HepG2 (cell line): ENCODE results near the gene ERC1. TPM values are rescaled to one million over a fixed set of nuclear protein-coding genes. Genes with fewer than 3 reads are reported as not detected.
A peak's percentile ranks its signal among the peaks of the same experiment; 100 is the strongest.

Experiments used
- CAMTA2 ChIP-seq: sonication (generic); formaldehyde crosslinking; IDR thresholded peaks from 2 replicates; pipeline ENCODE4 v1.4.0; 2020; ENCODE audit warnings: mild to moderate bottlenecking, missing genetic modification reagents, borderline replicate concordance
- ELF3 ChIP-seq: IDR thresholded peaks from 2 replicates; pipeline ENCODE4 v1.6.1; 2016; ENCODE audit warnings: missing genetic modification reagents, missing compliant biosample characterization
- ETV5 ChIP-seq: IDR thresholded peaks from 2 replicates; pipeline ENCODE4 v1.6.1; 2018; ENCODE audit warnings: missing biosample characterization, missing genetic modification reagents, inconsistent platforms, borderline replicate concordance
- HNF1A ChIP-seq, 2 experiments: sonication (generic) in 1 of 2; formaldehyde crosslinking in 1 of 2; IDR thresholded peaks; 2 replicates each; pipeline versions ENCODE4 v1.4.0 to v1.6.1; 2016 to 2020; ENCODE audit warnings: borderline replicate concordance in 1 of 2, low read depth in 1 of 2, mild to moderate bottlenecking in 1 of 2, missing genetic modification reagents in 1 of 2
- JUND ChIP-seq: sonication (generic); formaldehyde crosslinking; IDR thresholded peaks from 2 replicates; pipeline ENCODE4 v1.8.0; 2022; ENCODE audit warnings: mild to moderate bottlenecking, missing genetic modification reagents
- ZBTB3 ChIP-seq: sonication (generic); formaldehyde crosslinking; IDR thresholded peaks from 2 replicates; pipeline ENCODE4 v1.4.0; 2020; ENCODE audit warnings: low read depth, mild to moderate bottlenecking, moderate library complexity, missing genetic modification reagents, borderline replicate concordance
- ZBTB43 ChIP-seq: sonication (generic); formaldehyde crosslinking; conservative IDR thresholded peaks from 2 replicates; pipeline ENCODE4 v1.4.0; 2020; ENCODE audit warnings: missing genetic modification reagents
- ZNF263 ChIP-seq: sonication (generic); formaldehyde crosslinking; IDR thresholded peaks from 2 replicates; pipeline ENCODE4 v1.4.0; 2020; ENCODE audit warnings: missing genetic modification reagents
- ZNF367 ChIP-seq: sonication (generic); formaldehyde crosslinking; IDR thresholded peaks from 2 replicates; pipeline ENCODE4 v1.4.0; 2020; ENCODE audit warnings: missing genetic modification reagents, borderline replicate concordance
- ZNF552 ChIP-seq: sonication (generic); formaldehyde crosslinking; IDR thresholded peaks from 2 replicates; pipeline ENCODE4 v1.9.0; 2022; ENCODE audit warnings: missing genetic modification reagents, mild to moderate bottlenecking, borderline replicate concordance
- ZNF740 ChIP-seq: sonication (generic); formaldehyde crosslinking; IDR thresholded peaks from 2 replicates; pipeline ENCODE4 v1.4.0; 2020; ENCODE audit warnings: missing genetic modification reagents
- polyA plus RNA-seq, 8 experiments: library from polyadenylated mRNA; depleted of rRNA in 3 of 8; stranded (reverse) in 7 of 8; unstranded in 1 of 8; fragments of >200 nt; fragmentation: Illumina TruSeq in 4 of 8; extraction: Trizol in 4 of 8; gene quantifications; 2 replicates each; pipeline versions ENCODE4 v1.2.1 to v1.2.3, GENCODE V29; 2011 to 2016; ENCODE audit warnings: low read depth in 4 of 8, missing spikeins in 1 of 8, mixed read lengths in 1 of 8; ENCODE audit not compliant: insufficient read depth in 1 of 8
- total RNA-seq, 5 experiments: library from RNA; depleted of rRNA; stranded (reverse); fragments of >200 nt; fragmentation: Illumina TruSeq; extraction: Trizol; gene quantifications; 2 replicates each; pipeline ENCODE4 v1.2.3, GENCODE V29; 2016; ENCODE audit warnings: low read depth in 1 of 5
- TF ChIP-seq, protein P1 (sequence below): IDR thresholded peaks from 2 replicates; pipeline ENCODE4 v1.6.1; 2016; ENCODE audit warnings: low read depth, missing genetic modification reagents, missing compliant biosample characterization
- TF ChIP-seq, protein P2 (sequence below): sonication (generic); formaldehyde crosslinking; IDR thresholded peaks from 2 replicates; pipeline ENCODE4 v1.9.0; 2021; ENCODE audit warnings: missing genetic modification reagents, mild to moderate bottlenecking, borderline replicate concordance

ERC1 gene
- total and polyA plus RNA-seq, 2 of the 13 experiments (the other 11 are each of a cell fraction or from before 2014, with no cell fraction given) = 6.1 to 12.4 TPM

DNA sequence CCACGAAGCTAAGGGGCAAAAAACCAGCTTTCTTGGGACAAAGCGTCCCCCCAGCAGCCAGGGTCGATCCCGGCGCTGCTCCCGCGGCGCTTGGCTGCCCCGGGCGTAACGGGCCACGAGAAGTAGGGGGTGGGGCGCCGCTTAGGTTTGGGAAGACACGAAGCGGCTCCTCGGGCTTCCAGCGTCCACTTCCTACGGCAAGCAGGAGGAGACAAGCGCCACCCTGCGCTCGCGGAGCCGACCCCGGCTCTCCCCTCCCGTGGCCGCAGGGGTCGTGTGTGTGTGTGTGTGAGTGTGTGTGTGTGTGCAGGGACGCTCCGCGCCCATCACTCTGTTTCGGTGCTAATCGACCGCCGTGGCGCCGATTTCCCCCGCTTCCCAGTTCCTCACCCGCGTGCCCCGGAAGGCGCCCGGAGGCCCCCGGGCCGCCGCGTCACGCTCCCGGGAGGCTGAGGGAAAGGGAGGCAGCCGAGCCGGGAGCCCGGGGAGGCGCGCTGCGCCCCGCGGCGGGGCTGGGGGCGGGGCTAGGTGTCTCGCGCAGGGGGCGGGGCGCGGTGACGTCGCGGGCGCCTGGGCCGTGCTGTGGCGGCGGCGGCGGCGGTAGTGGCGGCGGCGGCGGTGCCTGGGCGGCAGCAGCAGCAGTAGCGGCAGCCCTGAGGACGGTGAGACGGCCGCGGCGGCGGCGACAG is at the start of gene ERC1 (continued):
- no peak; the same call in 1 of the 2 replicates for TF ChIP-seq ETV5
- no peak for TF ChIP-seq HNF1A (IDR thresholded peaks at IDR 0.05; ENCODE audit: low read depth)
- 0 out of 2 replicates have a peak, but pooled peaks have one; percentile 48 for TF ChIP-seq HNF1A (CRISPR knock-in tag; IDR thresholded peaks at IDR 0.05; ENCODE audit: borderline replicate concordance)
- TF ChIP-seq ZNF552 (CRISPR knock-in tag) = peak; percentile 79; the same call in 1 of the 2 replicates
- TF ChIP-seq CAMTA2 (CRISPR knock-in tag) = 0 out of 2 replicates have a peak, but pooled peaks have one; percentile 52
- no peak for TF ChIP-seq ZNF740 (CRISPR knock-in tag)
- no peak for TF ChIP-seq ZNF367
- TF ChIP-seq ZNF263 = no peak; the same call in 1 of the 2 replicates
- peak; percentile 73; the same call in 1 of the 2 replicates for TF ChIP-seq ZBTB43 (CRISPR knock-in tag)
- TF ChIP-seq, protein P1, sequence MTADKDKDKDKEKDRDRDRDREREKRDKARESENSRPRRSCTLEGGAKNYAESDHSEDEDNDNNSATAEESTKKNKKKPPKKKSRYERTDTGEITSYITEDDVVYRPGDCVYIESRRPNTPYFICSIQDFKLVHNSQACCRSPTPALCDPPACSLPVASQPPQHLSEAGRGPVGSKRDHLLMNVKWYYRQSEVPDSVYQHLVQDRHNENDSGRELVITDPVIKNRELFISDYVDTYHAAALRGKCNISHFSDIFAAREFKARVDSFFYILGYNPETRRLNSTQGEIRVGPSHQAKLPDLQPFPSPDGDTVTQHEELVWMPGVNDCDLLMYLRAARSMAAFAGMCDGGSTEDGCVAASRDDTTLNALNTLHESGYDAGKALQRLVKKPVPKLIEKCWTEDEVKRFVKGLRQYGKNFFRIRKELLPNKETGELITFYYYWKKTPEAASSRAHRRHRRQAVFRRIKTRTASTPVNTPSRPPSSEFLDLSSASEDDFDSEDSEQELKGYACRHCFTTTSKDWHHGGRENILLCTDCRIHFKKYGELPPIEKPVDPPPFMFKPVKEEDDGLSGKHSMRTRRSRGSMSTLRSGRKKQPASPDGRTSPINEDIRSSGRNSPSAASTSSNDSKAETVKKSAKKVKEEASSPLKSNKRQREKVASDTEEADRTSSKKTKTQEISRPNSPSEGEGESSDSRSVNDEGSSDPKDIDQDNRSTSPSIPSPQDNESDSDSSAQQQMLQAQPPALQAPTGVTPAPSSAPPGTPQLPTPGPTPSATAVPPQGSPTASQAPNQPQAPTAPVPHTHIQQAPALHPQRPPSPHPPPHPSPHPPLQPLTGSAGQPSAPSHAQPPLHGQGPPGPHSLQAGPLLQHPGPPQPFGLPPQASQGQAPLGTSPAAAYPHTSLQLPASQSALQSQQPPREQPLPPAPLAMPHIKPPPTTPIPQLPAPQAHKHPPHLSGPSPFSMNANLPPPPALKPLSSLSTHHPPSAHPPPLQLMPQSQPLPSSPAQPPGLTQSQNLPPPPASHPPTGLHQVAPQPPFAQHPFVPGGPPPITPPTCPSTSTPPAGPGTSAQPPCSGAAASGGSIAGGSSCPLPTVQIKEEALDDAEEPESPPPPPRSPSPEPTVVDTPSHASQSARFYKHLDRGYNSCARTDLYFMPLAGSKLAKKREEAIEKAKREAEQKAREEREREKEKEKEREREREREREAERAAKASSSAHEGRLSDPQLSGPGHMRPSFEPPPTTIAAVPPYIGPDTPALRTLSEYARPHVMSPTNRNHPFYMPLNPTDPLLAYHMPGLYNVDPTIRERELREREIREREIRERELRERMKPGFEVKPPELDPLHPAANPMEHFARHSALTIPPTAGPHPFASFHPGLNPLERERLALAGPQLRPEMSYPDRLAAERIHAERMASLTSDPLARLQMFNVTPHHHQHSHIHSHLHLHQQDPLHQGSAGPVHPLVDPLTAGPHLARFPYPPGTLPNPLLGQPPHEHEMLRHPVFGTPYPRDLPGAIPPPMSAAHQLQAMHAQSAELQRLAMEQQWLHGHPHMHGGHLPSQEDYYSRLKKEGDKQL (CRISPR knock-in tag) = peak; percentile 30; the same call in 1 of the 2 replicates
- TF ChIP-seq, protein P2, sequence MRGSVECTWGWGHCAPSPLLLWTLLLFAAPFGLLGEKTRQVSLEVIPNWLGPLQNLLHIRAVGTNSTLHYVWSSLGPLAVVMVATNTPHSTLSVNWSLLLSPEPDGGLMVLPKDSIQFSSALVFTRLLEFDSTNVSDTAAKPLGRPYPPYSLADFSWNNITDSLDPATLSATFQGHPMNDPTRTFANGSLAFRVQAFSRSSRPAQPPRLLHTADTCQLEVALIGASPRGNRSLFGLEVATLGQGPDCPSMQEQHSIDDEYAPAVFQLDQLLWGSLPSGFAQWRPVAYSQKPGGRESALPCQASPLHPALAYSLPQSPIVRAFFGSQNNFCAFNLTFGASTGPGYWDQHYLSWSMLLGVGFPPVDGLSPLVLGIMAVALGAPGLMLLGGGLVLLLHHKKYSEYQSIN (CRISPR knock-in tag) = no peak
- no peak for TF ChIP-seq ELF3 (CRISPR knock-in tag)
- TF ChIP-seq JUND (CRISPR knock-in tag) = no peak
- TF ChIP-seq ZBTB3 (CRISPR knock-in tag) = peak; percentile 79; the same call in 1 of the 2 replicates
